GM18526 (cell line): ENCODE measurements around the gene LCK.

Experiments used
- POLR2A ChIP-seq: IDR thresholded peaks from 3 replicates; pipeline ENCODE4 v1.6.1; 2011; ENCODE audit not compliant: insufficient read length; ENCODE audit errors: extremely low read depth

LCK gene

GRCh38 chr1:32228771-32229170 is 22.3 kb upstream of the LCK start:
- no peak for TF ChIP-seq POLR2A

- TF ChIP-seq POLR2A, result no peak
Observed at GRCh38 chr1:32231843-32232432, 19.1 kb upstream of the LCK start.

- no peak for TF ChIP-seq POLR2A
Observed at GRCh38 chr1:32232558-32233304, 18.3 kb upstream of the LCK start.

GRCh38 chr1:32234792-32235191 is 16.3 kb upstream of the LCK start:
- TF ChIP-seq POLR2A, result no peak

- TF ChIP-seq POLR2A, result no peak
Observed at GRCh38 chr1:32239337-32239736, 11.7 kb upstream of the LCK start.

GRCh38 chr1:32239790-32240139 is 11.3 kb upstream of the LCK start:
- TF ChIP-seq POLR2A, result no peak

- TF ChIP-seq POLR2A, result peak; percentile 45
Observed at GRCh38 chr1:32240140-32240951, 10.7 kb upstream of the LCK start.

- TF ChIP-seq POLR2A, result peak; percentile 37
Observed at GRCh38 chr1:32241001-32241763, 9.9 kb upstream of the LCK start.

- no peak for TF ChIP-seq POLR2A
Observed at GRCh38 chr1:32242341-32242851, 8.7 kb upstream of the LCK start.

GRCh38 chr1:32246888-32247273 is 4.2 kb upstream of the LCK start, which contains the start of gene FAM167B:
TSS of gene FAM167B (plus strand) at chr1:32247222. CDS start at chr1:32247422, 200 bp downstream.
- TF ChIP-seq POLR2A, result no peak

GRCh38 chr1:32247452-32247851 is 3.6 kb upstream of the LCK start:
- TF ChIP-seq POLR2A, result no peak

- peak; percentile 23 for TF ChIP-seq POLR2A
Observed at GRCh38 chr1:32247983-32248889, 2.8 kb upstream of the LCK start.

GRCh38 chr1:32249831-32250525 is 1.1 kb upstream of the LCK start:
- peak; percentile 53 for TF ChIP-seq POLR2A

- peak; percentile 17 for TF ChIP-seq POLR2A
Observed at GRCh38 chr1:32255072-32256071, 4.3 kb downstream of the LCK start.
